A549 (cell line): ENCODE measurements around the gene TM4SF18. TPM values are rescaled to one million over a fixed set of nuclear protein-coding genes. Genes with fewer than 3 reads are reported as not detected.

Experiments used
- ATAC-seq, 2 experiments: fragments of 200-7000 bp in 1 of 2; fragments of >200 bp in 1 of 2; cut with Nextera tagmentation in 1 of 2; cut with Tn5 transposase in 1 of 2; 3 replicates each; pipeline versions ENCODE4 v1.8.0 to v1.9.1; 2018 to 2020; ENCODE audit warnings: mild to moderate bottlenecking in 1 of 2, moderate library complexity in 1 of 2
- CTCF ChIA-PET: fragments of 300-600 bp; sonication (Branson Sonifier 250); formaldehyde crosslinking; extraction: SDS; loops from one replicate; lab custom pipeline; 2021; ENCODE audit warnings: antibody characterized with exemption, inconsistent platforms; lab: Yijun Ruan, JAX
- POLR2A ChIA-PET: fragments of 350-600 bp; formaldehyde crosslinking; extraction: SDS; loops from one replicate; lab custom pipeline; 2021; ENCODE audit warnings: antibody characterized with exemption, inconsistent platforms; lab: Yijun Ruan, JAX
- DNase-seq, 2 experiments: peaks; one replicate each; pipeline versions ENCODE4 v3.0.0 to v3.0.0-alpha.2; 2011 to 2016; ENCODE audit warnings: low read depth in 1 of 2, low spot score in 1 of 2
- FAIRE-seq: peaks from 2 replicates; lab custom pipeline; 2011; peaks lifted over from hg19 to GRCh38; lab: Jason Lieb, UNC
- H3K27ac ChIP-seq, 2 experiments: fragments of >200 bp; sonication (Bioruptor Twin); formaldehyde crosslinking; 3 replicates each; pipeline ENCODE4 v1.5.1; 2016 to 2017
- H3K4me1 ChIP-seq: fragments of >200 bp; sonication (Bioruptor Twin); formaldehyde crosslinking; 3 replicates; pipeline ENCODE4 v1.6.1; 2016
- H3K4me2 ChIP-seq: fragments of >200 bp; sonication (Bioruptor Twin); formaldehyde crosslinking; 3 replicates; pipeline ENCODE4 v1.6.1; 2016
- H3K4me3 ChIP-seq: fragments of >200 bp; sonication (Bioruptor Twin); formaldehyde crosslinking; 3 replicates; pipeline ENCODE4 v1.5.1; 2016
- H3K9me3 ChIP-seq: fragments of >200 bp; sonication (Bioruptor Twin); formaldehyde crosslinking; 3 replicates; pipeline ENCODE4 v1.6.1; 2016
- BCL3 ChIP-seq: fragments of >200 bp; sonication (Bioruptor Twin); formaldehyde crosslinking; IDR thresholded peaks from 3 replicates; pipeline ENCODE4 v1.6.1; 2016
- CBX8 ChIP-seq: fragments of 200-600 bp; sonication (generic); IDR thresholded peaks from 2 replicates; pipeline ENCODE4 v1.6.1; 2016
- EP300 ChIP-seq, 2 experiments: fragments of >200 bp; sonication (Bioruptor Twin); formaldehyde crosslinking; IDR thresholded peaks; 2 replicates in 1 of 2; 3 replicates in 1 of 2; pipeline ENCODE4 v1.6.1; 2016 to 2017
- ESRRA ChIP-seq: fragments of 150-350 bp; IDR thresholded peaks from 2 replicates; pipeline ENCODE4 v1.6.1; 2014; ENCODE audit warnings: mild to moderate bottlenecking, low read length, borderline replicate concordance
- FOSL2 ChIP-seq, 2 experiments: fragments of 450-650 bp in 1 of 2; fragments of >200 bp in 1 of 2; sonication (Bioruptor Twin) in 1 of 2; formaldehyde crosslinking; IDR thresholded peaks; 2 replicates each; pipeline versions ENCODE4 v1.5.0 to v1.6.1; 2016 to 2020; ENCODE audit warnings: mild to moderate bottlenecking in 1 of 2, moderate library complexity in 1 of 2
- FOXS1 ChIP-seq: fragments of 250-450 bp; sonication (Bioruptor Pico); IDR thresholded peaks from 2 replicates; pipeline ENCODE4 v1.5.0; 2020; ENCODE audit warnings: mild to moderate bottlenecking, moderate library complexity
- HMGXB4 ChIP-seq: fragments of 250-450 bp; sonication (Bioruptor Pico); IDR thresholded peaks from 2 replicates; pipeline ENCODE4 v1.5.0; 2021; ENCODE audit warnings: mild to moderate bottlenecking, moderate library complexity, borderline replicate concordance
- HOXB13 ChIP-seq: fragments of 250-450 bp; sonication (Bioruptor Pico); IDR thresholded peaks from 2 replicates; pipeline ENCODE4 v1.5.0; 2020; ENCODE audit warnings: low read depth, mild to moderate bottlenecking, moderate library complexity
- HOXB5 ChIP-seq: fragments of 250-450 bp; sonication (Bioruptor Pico); IDR thresholded peaks from 2 replicates; pipeline ENCODE4 v1.5.0; 2020; ENCODE audit warnings: mild to moderate bottlenecking, moderate library complexity
- JUN ChIP-seq, 2 experiments: fragments of >200 bp; sonication (Bioruptor Twin); formaldehyde crosslinking; IDR thresholded peaks; 2 replicates in 1 of 2; 3 replicates in 1 of 2; pipeline ENCODE4 v1.6.1; 2016 to 2017
- JUNB ChIP-seq: fragments of >200 bp; sonication (Bioruptor Twin); formaldehyde crosslinking; IDR thresholded peaks from 2 replicates; pipeline ENCODE4 v1.6.1; 2016
- KDM5A ChIP-seq: fragments of 200-600 bp; sonication (generic); IDR thresholded peaks from 2 replicates; pipeline ENCODE4 v1.6.1; 2016; ENCODE audit warnings: antibody characterized with exemption, mild to moderate bottlenecking
- MAFK ChIP-seq: fragments of 450-650 bp; IDR thresholded peaks from 2 replicates; pipeline ENCODE4 v1.6.1; 2014; ENCODE audit not compliant: partially characterized antibody
- MYC ChIP-seq: IDR thresholded peaks from 2 replicates; pipeline ENCODE4 v1.6.1; 2012; ENCODE audit warnings: mild to moderate bottlenecking, inconsistent platforms, low read length, improper control_type of control experiment, borderline replicate concordance
- NFE2L2 ChIP-seq: fragments of 150-350 bp; conservative IDR thresholded peaks from 2 replicates; pipeline ENCODE4 v1.6.1; 2014; ENCODE audit warnings: low read length
- NPAS2 ChIP-seq: fragments of 250-450 bp; sonication (Bioruptor Pico); IDR thresholded peaks from 2 replicates; pipeline ENCODE4 v1.8.0; 2022; ENCODE audit warnings: mild to moderate bottlenecking, moderate library complexity, borderline replicate concordance
- PHF8 ChIP-seq: fragments of 200-600 bp; sonication (generic); IDR thresholded peaks from 2 replicates; pipeline ENCODE4 v1.6.1; 2016; ENCODE audit warnings: low read depth, mild to moderate bottlenecking, antibody characterized with exemption, moderate library complexity, borderline replicate concordance
- POLR2AphosphoS2 ChIP-seq: conservative IDR thresholded peaks from 2 replicates; pipeline ENCODE4 v1.6.1; 2012; ENCODE audit warnings: low read length, improper control_type of control experiment, inconsistent platforms
- RAD21 ChIP-seq, 2 experiments: fragments of >200 bp in 1 of 2; sonication (Bioruptor Twin) in 1 of 2; formaldehyde crosslinking in 1 of 2; IDR thresholded peaks in 1 of 2; conservative IDR thresholded peaks in 1 of 2; 2 replicates in 1 of 2; 3 replicates in 1 of 2; pipeline ENCODE4 v1.6.1; 2012 to 2018; ENCODE audit warnings: inconsistent platforms in 1 of 2
- RARB ChIP-seq: fragments of 250-450 bp; sonication (Bioruptor Pico); IDR thresholded peaks from 2 replicates; pipeline ENCODE4 v1.8.0; 2021; ENCODE audit warnings: mild to moderate bottlenecking, moderate library complexity
- TP53 ChIP-seq: fragments of 250-450 bp; sonication (Bioruptor Pico); IDR thresholded peaks from 2 replicates; pipeline ENCODE4 v1.5.0; 2021; ENCODE audit warnings: mild to moderate bottlenecking, moderate library complexity
- ZFP36 ChIP-seq: fragments of 450-650 bp; IDR thresholded peaks from 2 replicates; pipeline ENCODE4 v1.6.1; 2014; ENCODE audit warnings: borderline replicate concordance; ENCODE audit not compliant: partially characterized antibody
- ZSCAN20 ChIP-seq: fragments of 250-450 bp; sonication (Bioruptor Pico); IDR thresholded peaks from 2 replicates; pipeline ENCODE4 v1.8.0; 2022; ENCODE audit warnings: mild to moderate bottlenecking, moderate library complexity
- WGBS: methylation state at CpG from one replicate; pipeline ENCODE4 v1.1.6; 2017; ENCODE audit errors: missing lambda C conversion rate; 5-methylcytosine and 5-hydroxymethylcytosine counted together
- polyA plus RNA-seq, 4 experiments: library from polyadenylated mRNA; depleted of rRNA in 3 of 4; stranded (reverse); fragments of >200 nt; fragmentation: RNase III in 1 of 4; extraction: RNeasy Plus Mini Kit Qiagen cat#74134 plus additional on column Dnase treatment in 1 of 4; gene quantifications; 2 replicates in 3 of 4; 3 replicates in 1 of 4; pipeline ENCODE4 v1.2.3, GENCODE V29; 2011 to 2017

The TM4SF18 gene
- polyA plus RNA-seq, 2 of the 4 experiments (the other 2 are of a cell fraction) = 51.3 to 99.8 TPM

GRCh38 chr3:149315694-149316093, 17.7 kb downstream of the TM4SF18 start (continued):
- TF ChIP-seq BCL3 (no peak), KDM5A (no peak), JUNB (no peak), CBX8 (no peak), EP300 (IDR thresholded peaks at IDR 0.05) (no peak), MYC (no peak)

DNA sequence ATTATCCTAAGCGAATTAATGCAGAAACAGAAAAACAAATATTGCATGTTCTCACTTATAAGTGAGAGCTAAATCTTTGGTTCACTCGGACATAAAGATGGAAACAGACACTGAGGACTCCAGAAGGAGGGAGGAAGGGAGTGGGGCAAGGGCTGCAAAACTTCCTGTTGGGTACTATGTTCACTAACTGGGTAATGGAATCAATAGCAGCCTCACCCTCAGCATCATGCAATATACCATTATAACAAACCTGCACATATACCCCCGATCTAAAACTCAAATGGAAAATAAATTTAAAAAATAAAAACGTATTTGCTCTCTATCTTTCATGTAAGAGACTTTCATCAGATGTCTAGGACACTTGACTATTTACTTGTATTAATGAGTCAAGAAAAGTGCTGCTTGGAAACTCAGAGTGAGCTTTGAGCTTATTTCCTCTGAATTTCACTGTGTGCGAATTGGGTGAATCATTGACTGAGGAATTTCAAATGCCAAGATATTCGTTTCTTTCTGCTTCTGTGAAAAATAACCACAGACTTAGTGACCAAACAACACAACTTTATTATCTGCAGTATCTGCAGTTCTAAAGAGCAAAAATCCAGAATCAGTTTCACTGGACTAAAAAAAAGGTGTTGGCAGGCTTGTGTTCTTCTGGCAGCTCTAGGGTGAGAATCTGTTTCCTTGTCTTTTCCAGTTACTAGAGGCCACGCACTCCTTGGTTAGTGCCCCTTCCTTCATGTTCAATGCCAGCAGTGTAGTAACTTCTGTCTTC, 18.4 kb downstream of the TM4SF18 start:
- CTCF ChIA-PET = interaction anchor here (0.6 to 3.3 kb wide), 6 partner anchors 10 to 187 kb away, joined by 3 to 21 read pairs (median 4); partner anchors contain the start of gene TM4SF18
- Histone ChIP-seq H3K4me2 (peak overlapping the region; percentile 66), H3K4me3 (no peak overlapping the region), H3K9me3 (peaks cover 2% of the 10 kb centered on the region; the same call in 1 of the 3 replicates), H3K4me1 (peaks cover 46% of the 10 kb centered on the region), H3K27ac (peak overlapping the region; percentile 85 to 90)
- FAIRE-seq (peak; percentile 97), DNase-seq (peak in 1 of 2 experiments; percentile 62), ATAC-seq (peak; percentile 81 to 83)
- no peak for TF ChIP-seq ZSCAN20
- peak; percentile 52; the same call in 1 of the 2 replicates for TF ChIP-seq JUNB
- no peak for TF ChIP-seq FOXS1 (CRISPR knock-in tag)
- TF ChIP-seq HMGXB4 (CRISPR knock-in tag) = no peak
- peak; percentile 56 to 64; a peak in 3 of 5 replicates for TF ChIP-seq JUN (IDR thresholded peaks at IDR 0.05)
- peak; percentile 5 for TF ChIP-seq MAFK
- TF ChIP-seq CBX8 = no peak
- TF ChIP-seq ESRRA = no peak
- TF ChIP-seq FOSL2 (IDR thresholded peaks at IDR 0.05) = 0 out of 2 replicates have a peak, but pooled peaks have one; percentile 22
- peak; percentile 72 for TF ChIP-seq FOSL2 (CRISPR knock-in tag; IDR thresholded peaks at IDR 0.05)
- TF ChIP-seq ZFP36 = no peak
- no peak for TF ChIP-seq HOXB5 (CRISPR knock-in tag)
- TF ChIP-seq NFE2L2 = no peak
- no peak for TF ChIP-seq PHF8
- TF ChIP-seq HOXB13 = no peak
- no peak for TF ChIP-seq POLR2AphosphoS2
- TF ChIP-seq NPAS2 (CRISPR knock-in tag) = no peak
- no peak for TF ChIP-seq TP53
- TF ChIP-seq RAD21 (conservative IDR thresholded peaks at IDR 0.05 in 1 of 2, IDR thresholded peaks at IDR 0.05 in 1 of 2) = 0 out of 5 replicates have a peak, but pooled peaks of 1 of the 2 experiments have one; percentile 19
- no peak for TF ChIP-seq RARB (CRISPR knock-in tag)
- POLR2A ChIA-PET = interaction anchor here (0.6 to 2.0 kb wide), 8 partner anchors 10 to 185 kb away, joined by 3 to 12 read pairs (median 3); partner anchors contain the start of genes TM4SF1 and TM4SF18
- WGBS = 19% methylated on average over 7 of the region's 7 CpGs
